NT2/D1 (cell line): ENCODE results near the gene ZNF518B.

ENCODE experiments used
- SUZ12 ChIP-seq: IDR thresholded peaks from 2 replicates; pipeline ENCODE4 v1.6.1; 2011; ENCODE audit not compliant: insufficient read length, insufficient read depth; ENCODE audit errors: extremely low read depth
- YY1 ChIP-seq: IDR thresholded peaks from 2 replicates; pipeline ENCODE4 v1.6.1; 2011; ENCODE audit not compliant: insufficient read length, insufficient read depth

GRCh38 chr4:10416441-10416840 lies 40.8 kb downstream of the ZNF518B start:
- TF ChIP-seq YY1 = no peak
- no peak for TF ChIP-seq SUZ12
